CD4-positive, CD25-positive, alpha-beta regulatory T cell (primary cell): ENCODE data around the gene DGKQ. TPM values are rescaled to one million over a fixed set of nuclear protein-coding genes. Genes with fewer than 3 reads are reported as not detected.

Source experiments
- ATAC-seq, 2 donors: fragments of 150-1000 bp; cut with Tn5 transposase; one replicate each; pipeline ENCODE4 v1.10.0; 2021; ENCODE audit warnings: low read depth in 2 of 2, moderate number of reproducible peaks in 2 of 2, moderate library complexity in 1 of 2
- DNase-seq, 3 donors: peaks; one replicate each; pipeline versions ENCODE4 v3.0.0 to v3.0.0-alpha.2; 2012 to 2022; ENCODE audit warnings: mixed read lengths in 1 of 3
- H3K27ac ChIP-seq: one replicate; pipeline ENCODE4 v1.7.0; 2013; ENCODE audit warnings: mild to moderate bottlenecking, low read length; ENCODE audit not compliant: insufficient read depth, poor library complexity, severe bottlenecking
- H3K27me3 ChIP-seq: one replicate; pipeline ENCODE4 v1.7.0; 2013; ENCODE audit warnings: low read length; ENCODE audit not compliant: control insufficient read depth, insufficient read depth
- H3K36me3 ChIP-seq: one replicate; pipeline ENCODE4 v1.7.0; 2013; ENCODE audit warnings: mild to moderate bottlenecking, low read length, moderate library complexity; ENCODE audit not compliant: control insufficient read depth, insufficient read depth
- H3K4me1 ChIP-seq: 2 replicates; pipeline ENCODE4 v1.7.0; 2013; ENCODE audit warnings: mild to moderate bottlenecking, low read length; ENCODE audit not compliant: insufficient read depth, control insufficient read depth, poor library complexity, severe bottlenecking
- H3K4me3 ChIP-seq: one replicate; pipeline ENCODE4 v1.7.0; 2013; ENCODE audit warnings: low read depth, mild to moderate bottlenecking, low read length, moderate library complexity
- H3K9me3 ChIP-seq, 2 experiments: 1 replicate in 1 of 2; 2 replicates in 1 of 2; pipeline ENCODE4 v1.7.0; 2013; ENCODE audit warnings: low read length in 2 of 2, mild to moderate bottlenecking in 1 of 2, moderate library complexity in 1 of 2; ENCODE audit not compliant: control insufficient read depth in 2 of 2
- H3K27ac Mint-ChIP-seq, 3 donors: one replicate each; pipeline ENCODE4 v1.8.0; 2020 to 2022; ENCODE audit warnings: mild to moderate bottlenecking in 3 of 3, mixed read lengths in 3 of 3, moderate library complexity in 2 of 3
- H3K27me3 Mint-ChIP-seq: one replicate; pipeline ENCODE4 v1.8.0; 2022; ENCODE audit warnings: mild to moderate bottlenecking, mixed read lengths
- H3K36me3 Mint-ChIP-seq: one replicate; pipeline ENCODE4 v1.8.0; 2020; ENCODE audit warnings: mixed read lengths
- H3K4me1 Mint-ChIP-seq, 4 donors: one replicate each; pipeline ENCODE4 v1.8.0; 2020 to 2022; ENCODE audit warnings: mixed read lengths in 4 of 4, mild to moderate bottlenecking in 1 of 4
- H3K4me3 Mint-ChIP-seq, 4 donors: one replicate each; pipeline ENCODE4 v1.8.0; 2020 to 2022; ENCODE audit warnings: mild to moderate bottlenecking in 4 of 4, mixed read lengths in 4 of 4, moderate library complexity in 3 of 4
- H3K9me3 Mint-ChIP-seq, 7 donors: one replicate each; pipeline ENCODE4 v1.8.0; 2020 to 2022; ENCODE audit warnings: mixed read lengths in 7 of 7, mild to moderate bottlenecking in 3 of 7, moderate library complexity in 2 of 7
- polyA plus RNA-seq, 4 donors: library from polyadenylated mRNA; unstranded; fragments of 300-500 nt; fragmentation: Illumina TruSeq; gene quantifications; one replicate each; pipeline ENCODE4 v1.2.3, GENCODE V29; 2021
- total RNA-seq: library from RNA; stranded (reverse); gene quantifications from one replicate; pipeline ENCODE4 v1.2.3, GENCODE V29; 2022

DGKQ gene
- total and polyA plus RNA-seq, 5 donors from 2014 or later: 2.4 to 22.5 (median 3.6) TPM

GRCh38 chr4:1012034-1012739, 38.8 kb upstream of the DGKQ start:
- Mint-ChIP-seq H3K9me3 (no peaks in the 10 kb centered on the region), H3K27me3 (peaks cover 15% of the 10 kb centered on the region), H3K4me3 (peak overlapping the region; percentile 47 to 83 (median 79)), H3K27ac (no peak overlapping the region), H3K36me3 (no peaks in the 10 kb centered on the region), H3K4me1 (peaks cover 0 to 15% (median 4%) of the 10 kb centered on the region in 4 donors)
- peaks cover 31% of the 10 kb centered on the region for H3K4me1 ChIP-seq
- H3K27ac ChIP-seq: no peak overlapping the region
- no peak for ATAC-seq
- H3K27me3 ChIP-seq: peaks cover 5% of the 10 kb centered on the region
- H3K36me3 ChIP-seq: no peaks in the 10 kb centered on the region
- no peak overlapping the region for H3K4me3 ChIP-seq
- peak; percentile 23 to 35 (median 33) for DNase-seq
- H3K9me3 ChIP-seq: no peaks in the 10 kb centered on the region

- no peak overlapping the region for H3K4me3 Mint-ChIP-seq
- peaks cover 31% of the 10 kb centered on the region for H3K4me1 ChIP-seq
- peaks cover 0 to 2% (median 0%) of the 10 kb centered on the region in 7 donors for H3K9me3 Mint-ChIP-seq
- peaks cover 5% of the 10 kb centered on the region for H3K27me3 ChIP-seq
- H3K27ac ChIP-seq: no peak overlapping the region
- H3K27ac Mint-ChIP-seq: no peak overlapping the region
- H3K9me3 ChIP-seq: peaks cover 0 to 2% of the 10 kb centered on the region in 2 experiments
- ATAC-seq (no peak), DNase-seq (no peak)
- peaks cover 0 to 15% (median 4%) of the 10 kb centered on the region in 4 donors for H3K4me1 Mint-ChIP-seq
- H3K36me3 Mint-ChIP-seq: no peaks in the 10 kb centered on the region
- H3K27me3 Mint-ChIP-seq: peaks cover 21% of the 10 kb centered on the region
- no peaks in the 10 kb centered on the region for H3K36me3 ChIP-seq
- H3K4me3 ChIP-seq: no peak overlapping the region
These were observed 38.3 kb upstream of the DGKQ start for GRCh38 chr4:1011666-1012033.

- H3K27ac ChIP-seq: peak within 1 kb of the TSS; percentile 84
- Mint-ChIP-seq H3K36me3 (no peaks in the 10 kb centered on the region), H3K27ac (peak within 1 kb of the TSS; percentile 83 to 98 (median 92))
These were observed 37.8 kb upstream of the DGKQ start, which contains the start of gene FGFRL1 for GRCh38 chr4:1011022-1011665. TSS of gene FGFRL1 (plus strand) at chr4:1011626. CDS start at chr4:1012486, 860 bp downstream.

GRCh38 chr4:1010395-1011021, 37.1 kb upstream of the DGKQ start:
- peaks cover 31% of the 10 kb centered on the region for H3K4me1 ChIP-seq
- H3K36me3 ChIP-seq: no peaks in the 10 kb centered on the region
- H3K36me3 Mint-ChIP-seq: no peaks in the 10 kb centered on the region
- peaks cover 0 to 2% (median 0%) of the 10 kb centered on the region in 7 donors for H3K9me3 Mint-ChIP-seq
- peaks cover 27% of the 10 kb centered on the region for H3K27me3 Mint-ChIP-seq
- ATAC-seq (peak; percentile 19 to 29), DNase-seq (peak; percentile 41 to 82 (median 68))
- peak overlapping the region; percentile 19 for H3K4me3 ChIP-seq
- peak overlapping the region; percentile 84 to 98 (median 91) for H3K4me3 Mint-ChIP-seq
- peaks cover 5% of the 10 kb centered on the region for H3K27me3 ChIP-seq
- H3K27ac Mint-ChIP-seq: peak overlapping the region; percentile 83 to 98 (median 92)
- peaks cover 0 to 15% (median 6%) of the 10 kb centered on the region in 4 donors for H3K4me1 Mint-ChIP-seq
- peak overlapping the region; percentile 84 for H3K27ac ChIP-seq
- H3K9me3 ChIP-seq: peaks cover 0 to 2% of the 10 kb centered on the region in 2 experiments

More at GRCh38 chr4:1011022-1011665, 37.8 kb upstream of the DGKQ start, which contains the start of gene FGFRL1:
- ATAC-seq (peak; percentile 66), DNase-seq (peak; percentile 82 to 93 (median 86))
- Histone ChIP-seq H3K4me1 (peaks cover 31% of the 10 kb centered on the region), H3K36me3 (no peaks in the 10 kb centered on the region), H3K4me3 (peak within 1 kb of the TSS; percentile 19), H3K27me3 (peaks cover 5% of the 10 kb centered on the region), H3K9me3 (peaks cover 0 to 2% of the 10 kb centered on the region in 2 experiments)
- Mint-ChIP-seq H3K4me3 (peak within 1 kb of the TSS; percentile 84 to 98 (median 91)), H3K9me3 (peaks cover 0 to 2% (median 0%) of the 10 kb centered on the region in 7 donors), H3K4me1 (peaks cover 0 to 15% (median 6%) of the 10 kb centered on the region in 4 donors), H3K27me3 (peaks cover 26% of the 10 kb centered on the region)

GRCh38 chr4:1009542-1010394, 36.4 kb upstream of the DGKQ start:
- ATAC-seq (peak; percentile 43 to 58), DNase-seq (peak; percentile 61 to 70 (median 67))
- Histone ChIP-seq H3K27ac (peak overlapping the region; percentile 84), H3K27me3 (peaks cover 5% of the 10 kb centered on the region), H3K4me3 (peak overlapping the region; percentile 40), H3K36me3 (no peaks in the 10 kb centered on the region), H3K4me1 (peaks cover 31% of the 10 kb centered on the region), H3K9me3 (peaks cover 0 to 2% of the 10 kb centered on the region in 2 experiments)
- peaks cover 29% of the 10 kb centered on the region for H3K27me3 Mint-ChIP-seq
- H3K27ac Mint-ChIP-seq: peak overlapping the region in 2 of 3 donors; percentile 62 to 92
- H3K4me1 Mint-ChIP-seq: peaks cover 0 to 15% (median 6%) of the 10 kb centered on the region in 4 donors
- no peaks in the 10 kb centered on the region for H3K36me3 Mint-ChIP-seq
- H3K9me3 Mint-ChIP-seq: peaks cover 0 to 2% (median 0%) of the 10 kb centered on the region in 7 donors
- H3K4me3 Mint-ChIP-seq: peak overlapping the region; percentile 88 to 98 (median 92)

GRCh38 chr4:1008840-1009541, 35.6 kb upstream of the DGKQ start:
- H3K4me1 ChIP-seq: peaks cover 31% of the 10 kb centered on the region
- Mint-ChIP-seq H3K36me3 (no peaks in the 10 kb centered on the region), H3K9me3 (peaks cover 0 to 2% (median 0%) of the 10 kb centered on the region in 7 donors), H3K4me3 (peak overlapping the region; percentile 79 to 88 (median 83)), H3K27ac (no peak overlapping the region), H3K4me1 (peaks cover 0 to 13% (median 5%) of the 10 kb centered on the region in 4 donors), H3K27me3 (peaks cover 37% of the 10 kb centered on the region)
- no peaks in the 10 kb centered on the region for H3K36me3 ChIP-seq
- peaks cover 5% of the 10 kb centered on the region for H3K27me3 ChIP-seq
- peaks cover 0 to 2% of the 10 kb centered on the region in 2 experiments for H3K9me3 ChIP-seq
- no peak for ATAC-seq
- DNase-seq: peak in 2 of 3 donors; percentile 50 to 52
- no peak overlapping the region for H3K27ac ChIP-seq
- H3K4me3 ChIP-seq: peak overlapping the region; percentile 40
